GM19397 (cell line): ENCODE measurements around the gene CCDC81.

Experiments used
- ATAC-seq: cut with Tn5 transposase; IDR thresholded peaks from one replicate; pipeline ENCODE4 v1.9.1; 2021; ENCODE audit warnings: mild to moderate bottlenecking, moderate library complexity; ENCODE audit not compliant: unreplicated experiment

Gene CCDC81

GRCh38 chr11:86435711-86436110 lies 61.0 kb downstream of the CCDC81 start:
- ATAC-seq, result no peak

GRCh38 chr11:86438685-86439084 lies 64.0 kb downstream of the CCDC81 start:
- no peak for ATAC-seq

GRCh38 chr11:86440305-86440716 lies 65.6 kb downstream of the CCDC81 start:
- no peak for ATAC-seq

GRCh38 chr11:86440843-86441242 lies 66.2 kb downstream of the CCDC81 start:
- no peak for ATAC-seq

GRCh38 chr11:86442420-86442819 lies 67.7 kb downstream of the CCDC81 start:
- ATAC-seq, result no peak

GRCh38 chr11:86442827-86443226 lies 68.1 kb downstream of the CCDC81 start:
- no peak for ATAC-seq

GRCh38 chr11:86443415-86443814 lies 68.7 kb downstream of the CCDC81 start:
- no peak for ATAC-seq

- no peak for ATAC-seq
Observed at GRCh38 chr11:86444981-86445380, 70.3 kb downstream of the CCDC81 start.

- no peak for ATAC-seq
Observed at GRCh38 chr11:86446163-86446923, 71.7 kb downstream of the CCDC81 start.

GRCh38 chr11:86446924-86447285 lies 72.2 kb downstream of the CCDC81 start:
- ATAC-seq, result no peak

- no peak for ATAC-seq
Observed at GRCh38 chr11:86447763-86448480, 73.2 kb downstream of the CCDC81 start.

- ATAC-seq, result no peak
Observed at GRCh38 chr11:86449993-86450629, 75.4 kb downstream of the CCDC81 start.

GRCh38 chr11:86453290-86454030 lies 78.8 kb downstream of the CCDC81 start:
- ATAC-seq, result no peak

GRCh38 chr11:86456075-86456939 lies 81.6 kb downstream of the CCDC81 start:
- ATAC-seq, result peak; percentile 82

GRCh38 chr11:86458294-86459001 lies 83.8 kb downstream of the CCDC81 start:
- ATAC-seq, result no peak

- ATAC-seq, result no peak
Observed at GRCh38 chr11:86459002-86459385, 84.3 kb downstream of the CCDC81 start.

GRCh38 chr11:86459682-86460460 lies 85.2 kb downstream of the CCDC81 start:
- ATAC-seq, result no peak

- no peak for ATAC-seq
Observed at GRCh38 chr11:86460461-86461385, 86.0 kb downstream of the CCDC81 start.
